Naive thymus-derived CD4-positive, alpha-beta T cell (primary cell): ENCODE data around the gene IMP3. TPM values are rescaled to one million over a fixed set of nuclear protein-coding genes. Genes with fewer than 3 reads are reported as not detected.
A peak's percentile ranks its signal among the peaks of the same experiment; 100 is the strongest.

Experiments used
- ATAC-seq: fragments of 150-1000 bp; cut with Tn5 transposase; 2 replicates; pipeline ENCODE4 v1.10.0; 2021; ENCODE audit warnings: mild to moderate bottlenecking, moderate library complexity
- CTCF ChIA-PET: fragments of 350-600 bp; sonication (Branson Sonifier 250); formaldehyde crosslinking; loops from one replicate; lab custom pipeline; 2021; ENCODE audit warnings: antibody characterized with exemption; lab: Charles Lee
- POLR2A ChIA-PET: fragments of 350-600 bp; sonication (Branson Sonifier 250); formaldehyde crosslinking; loops from one replicate; lab custom pipeline; 2021; ENCODE audit warnings: antibody characterized with exemption, inconsistent platforms; lab: Charles Lee
- DNase-seq, 9 donors: peaks; one replicate each; pipeline versions ENCODE4 v3.0.0 to v3.0.0-alpha.2; 2020 to 2022; ENCODE audit warnings: mixed read lengths in 1 of 9
- H3K27ac ChIP-seq: one replicate; pipeline ENCODE4 v1.7.0; 2013; ENCODE audit warnings: mild to moderate bottlenecking, low read depth, low read length, moderate library complexity
- H3K27me3 ChIP-seq, 2 donors: one replicate each; pipeline ENCODE4 v1.7.0; 2013; ENCODE audit warnings: low read length in 2 of 2, mild to moderate bottlenecking in 2 of 2, moderate library complexity in 2 of 2; ENCODE audit not compliant: control insufficient read depth in 2 of 2, insufficient read depth in 2 of 2
- H3K36me3 ChIP-seq, 3 experiments: 1 replicate in 2 of 3; 2 replicates in 1 of 3; pipeline ENCODE4 v1.7.0; 2013; ENCODE audit warnings: low read length in 3 of 3, mild to moderate bottlenecking in 3 of 3, moderate library complexity in 1 of 3; ENCODE audit not compliant: insufficient read depth in 3 of 3, control insufficient read depth in 2 of 3
- H3K4me1 ChIP-seq, 2 donors: one replicate each; pipeline ENCODE4 v1.7.0; 2013; ENCODE audit warnings: low read length in 2 of 2, mild to moderate bottlenecking in 2 of 2, moderate library complexity in 1 of 2; ENCODE audit not compliant: control insufficient read depth in 2 of 2, insufficient read depth in 2 of 2
- H3K4me3 ChIP-seq: 2 replicates; pipeline ENCODE4 v1.7.0; 2013; ENCODE audit warnings: mild to moderate bottlenecking, low read length
- H3K9me3 ChIP-seq, 3 experiments: 1 replicate in 2 of 3; 2 replicates in 1 of 3; pipeline ENCODE4 v1.7.0; 2013; ENCODE audit warnings: low read length in 3 of 3; ENCODE audit not compliant: control insufficient read depth in 2 of 3
- H3K27ac Mint-ChIP-seq, 9 donors: one replicate each; pipeline ENCODE4 v1.8.0; 2020 to 2022; ENCODE audit warnings: mixed read lengths in 9 of 9, mild to moderate bottlenecking in 8 of 9, moderate library complexity in 5 of 9, inconsistent platforms in 2 of 9
- H3K27me3 Mint-ChIP-seq, 5 donors: one replicate each; pipeline ENCODE4 v1.8.0; 2021 to 2022; ENCODE audit warnings: mixed read lengths in 5 of 5, mild to moderate bottlenecking in 1 of 5
- H3K36me3 Mint-ChIP-seq, 5 donors: one replicate each; pipeline ENCODE4 v1.8.0; 2020 to 2022; ENCODE audit warnings: mixed read lengths in 5 of 5, mild to moderate bottlenecking in 3 of 5, inconsistent platforms in 1 of 5
- H3K4me1 Mint-ChIP-seq, 7 donors: one replicate each; pipeline ENCODE4 v1.8.0; 2020 to 2022; ENCODE audit warnings: mixed read lengths in 7 of 7, mild to moderate bottlenecking in 3 of 7, inconsistent platforms in 1 of 7
- H3K4me3 Mint-ChIP-seq, 10 donors: one replicate each; pipeline ENCODE4 v1.8.0; 2020 to 2022; ENCODE audit warnings: mild to moderate bottlenecking in 10 of 10, mixed read lengths in 10 of 10, moderate library complexity in 6 of 10, inconsistent platforms in 2 of 10
- H3K9me3 Mint-ChIP-seq, 11 donors: one replicate each; pipeline ENCODE4 v1.8.0; 2020 to 2022; ENCODE audit warnings: mixed read lengths in 11 of 11, mild to moderate bottlenecking in 4 of 11, inconsistent platforms in 1 of 11, moderate library complexity in 1 of 11
- intact Hi-C, 2 donors: fragments of 100-400 bp; cut with micrococcal nuclease; formaldehyde crosslinking; loops; one replicate each; pipeline ENCODE4 v1.15.1; 2023
- polyA plus RNA-seq, 2 donors: library from polyadenylated mRNA; unstranded; fragments of 300-500 nt; fragmentation: Illumina TruSeq; gene quantifications; one replicate each; pipeline ENCODE4 v1.2.3, GENCODE V29; 2021
- total RNA-seq, 6 experiments: library from RNA in 5 of 6; stranded (reverse) in 5 of 6; gene quantifications; 1 replicate in 5 of 6; 2 replicates in 1 of 6; pipeline ENCODE4 v1.2.3 and lab custom pipeline; 2021 to 2026

Gene IMP3
- total and polyA plus RNA-seq, 7 experiments from 2014 or later, result 32.3 to 325 (median 97.6) TPM

GRCh38 chr15:75662823-75663519 lies 22.9 kb upstream of the IMP3 start:
- no peak for ATAC-seq
- Histone ChIP-seq H3K4me3 (no peak overlapping the region), H3K9me3 (no peaks in the 10 kb centered on the region), H3K4me1 (no peaks in the 10 kb centered on the region), H3K27ac (no peak overlapping the region), H3K27me3 (no peaks in the 10 kb centered on the region), H3K36me3 (no peaks in the 10 kb centered on the region)
- Mint-ChIP-seq H3K4me1 (peaks cover 0 to 4% (median 0%) of the 10 kb centered on the region in 7 donors), H3K27ac (no peak overlapping the region), H3K4me3 (no peak overlapping the region), H3K9me3 (no peaks in the 10 kb centered on the region), H3K27me3 (no peaks in the 10 kb centered on the region), H3K36me3 (no peaks in the 10 kb centered on the region)
- intact Hi-C loops, result no loop called here
- no peak for DNase-seq
- POLR2A ChIA-PET, result no interaction called here
- CTCF ChIA-PET, result interaction anchor here (0.6 kb wide), 1 partner anchor 28 kb away, joined by 3 read pairs; no protein-coding TSS in a partner anchor

- H3K36me3 Mint-ChIP-seq, result no peaks in the 10 kb centered on the region
- H3K9me3 Mint-ChIP-seq, result no peaks in the 10 kb centered on the region
- H3K36me3 ChIP-seq, result no peaks in the 10 kb centered on the region
- H3K27ac ChIP-seq, result no peak overlapping the region
- no peak overlapping the region for H3K4me3 Mint-ChIP-seq
- H3K4me3 ChIP-seq, result no peak overlapping the region
- no peaks in the 10 kb centered on the region for H3K27me3 Mint-ChIP-seq
- ATAC-seq (no peak), DNase-seq (no peak)
- intact Hi-C loops, result no loop called here
- ChIA-PET CTCF (interaction anchor here (0.6 kb wide), 1 partner anchor 20 kb away, joined by 3 read pairs; no protein-coding TSS in a partner anchor), POLR2A (no interaction called here)
- no peak overlapping the region for H3K27ac Mint-ChIP-seq
- H3K9me3 ChIP-seq, result no peaks in the 10 kb centered on the region
- H3K4me1 Mint-ChIP-seq, result peaks cover 0 to 4% (median 0%) of the 10 kb centered on the region in 7 donors
- H3K27me3 ChIP-seq, result no peaks in the 10 kb centered on the region
- no peaks in the 10 kb centered on the region for H3K4me1 ChIP-seq
Measured at GRCh38 chr15:75661756-75662140, 21.7 kb upstream of the IMP3 start.

GRCh38 chr15:75661100-75661755 lies 21.2 kb upstream of the IMP3 start:
- no peak overlapping the region for H3K27ac Mint-ChIP-seq
- peaks cover 0 to 4% (median 0%) of the 10 kb centered on the region in 7 donors for H3K4me1 Mint-ChIP-seq
- H3K9me3 Mint-ChIP-seq, result no peaks in the 10 kb centered on the region
- no peaks in the 10 kb centered on the region for H3K36me3 Mint-ChIP-seq
- ChIA-PET CTCF (interaction anchor here (0.6 kb wide), 1 partner anchor 19 kb away, joined by 3 read pairs; no protein-coding TSS in a partner anchor), POLR2A (no interaction called here)
- Histone ChIP-seq H3K4me1 (no peaks in the 10 kb centered on the region), H3K27ac (no peak overlapping the region), H3K27me3 (no peaks in the 10 kb centered on the region), H3K9me3 (no peaks in the 10 kb centered on the region), H3K36me3 (no peaks in the 10 kb centered on the region), H3K4me3 (no peak overlapping the region)
- H3K27me3 Mint-ChIP-seq, result no peaks in the 10 kb centered on the region
- H3K4me3 Mint-ChIP-seq, result no peak overlapping the region
- intact Hi-C loops, result no loop called here
- DNase-seq (no peak), ATAC-seq (no peak)

- Histone ChIP-seq H3K27me3 (no peaks in the 10 kb centered on the region), H3K4me1 (no peaks in the 10 kb centered on the region), H3K27ac (no peak overlapping the region), H3K4me3 (no peak overlapping the region), H3K9me3 (no peaks in the 10 kb centered on the region), H3K36me3 (no peaks in the 10 kb centered on the region)
- no peak overlapping the region for H3K4me3 Mint-ChIP-seq
- H3K36me3 Mint-ChIP-seq, result no peaks in the 10 kb centered on the region
- POLR2A ChIA-PET, result no interaction called here
- no peaks in the 10 kb centered on the region for H3K27me3 Mint-ChIP-seq
- no peak for ATAC-seq
- H3K9me3 Mint-ChIP-seq, result no peaks in the 10 kb centered on the region
- intact Hi-C loops, result no loop called here
- DNase-seq, result no peak
- H3K4me1 Mint-ChIP-seq, result no peaks in the 10 kb centered on the region
- H3K27ac Mint-ChIP-seq, result peak overlapping the region in 1 of 9 donors; percentile 63
- CTCF ChIA-PET, result no interaction called here
Measured at GRCh38 chr15:75659928-75660645, 20.1 kb upstream of the IMP3 start.

- H3K27me3 ChIP-seq, result no peaks in the 10 kb centered on the region
- H3K9me3 Mint-ChIP-seq, result no peaks in the 10 kb centered on the region
- H3K4me1 Mint-ChIP-seq, result no peaks in the 10 kb centered on the region
- POLR2A ChIA-PET, result no interaction called here
- H3K36me3 Mint-ChIP-seq, result no peaks in the 10 kb centered on the region
- H3K27me3 Mint-ChIP-seq, result no peaks in the 10 kb centered on the region
- H3K9me3 ChIP-seq, result no peaks in the 10 kb centered on the region
- no peak for DNase-seq
- no peak overlapping the region for H3K4me3 Mint-ChIP-seq
- no peaks in the 10 kb centered on the region for H3K36me3 ChIP-seq
- no peak for ATAC-seq
- no peak overlapping the region for H3K4me3 ChIP-seq
- H3K4me1 ChIP-seq, result no peaks in the 10 kb centered on the region
- intact Hi-C loops, result no loop called here
- peak overlapping the region in 1 of 9 donors; percentile 36 for H3K27ac Mint-ChIP-seq
- CTCF ChIA-PET, result no interaction called here
- no peak overlapping the region for H3K27ac ChIP-seq
Measured at GRCh38 chr15:75659141-75659771, 19.2 kb upstream of the IMP3 start.

- H3K27me3 ChIP-seq, result no peaks in the 10 kb centered on the region
- CTCF ChIA-PET, result no interaction called here
- no peaks in the 10 kb centered on the region for H3K36me3 ChIP-seq
- Mint-ChIP-seq H3K9me3 (no peaks in the 10 kb centered on the region), H3K27me3 (no peaks in the 10 kb centered on the region), H3K4me3 (no peak overlapping the region), H3K27ac (no peak overlapping the region), H3K36me3 (no peaks in the 10 kb centered on the region), H3K4me1 (peaks cover 3 to 10% (median 6%) of the 10 kb centered on the region in 7 donors)
- H3K4me3 ChIP-seq, result no peak overlapping the region
- H3K9me3 ChIP-seq, result no peaks in the 10 kb centered on the region
- POLR2A ChIA-PET, result interaction anchor here (0.9 kb wide), 1 partner anchor 9 kb away, joined by 3 read pairs; the partner anchor contains the start of gene SNX33
- ATAC-seq (no peak), DNase-seq (no peak)
- intact Hi-C loops, result no loop called here
- peaks cover 0 to 2% of the 10 kb centered on the region in 2 donors for H3K4me1 ChIP-seq
- H3K27ac ChIP-seq, result no peak overlapping the region
Measured at GRCh38 chr15:75656813-75657212, 16.8 kb upstream of the IMP3 start.
